HG03565 (cell line): Measurements from ENCODE around the gene MOGAT2.
"Not testable (repeated sequence)": the region's sequence is repeated elsewhere in the genome, so short reads cannot be mapped to it uniquely, and the experiment has no call there.

Experiments
- ATAC-seq: cut with Tn5 transposase; IDR thresholded peaks from one replicate; pipeline ENCODE4 v1.9.1; 2021; ENCODE audit warnings: mild to moderate bottlenecking, moderate library complexity; ENCODE audit not compliant: unreplicated experiment

Gene MOGAT2

GRCh38 chr11:75717608-75718418 is at the start of gene MOGAT2:
TSS of gene MOGAT2 (plus strand) at chr11:75717838. CDS start at chr11:75717889, 51 bp downstream.
- no peak for ATAC-seq

GRCh38 chr11:75668451-75669297 is 49.0 kb upstream of the MOGAT2 start, which contains the start of gene MAP6:
TSS of gene MAP6 (minus strand) at chr11:75669038. CDS start at chr11:75668369, 669 bp downstream.
- no peak for ATAC-seq

GRCh38 chr11:75673977-75674582 is 43.6 kb upstream of the MOGAT2 start:
- no peak for ATAC-seq

- no peak for ATAC-seq
Measured at GRCh38 chr11:75677275-75677674, 40.4 kb upstream of the MOGAT2 start.

GRCh38 chr11:75677909-75678308 is 39.7 kb upstream of the MOGAT2 start:
- ATAC-seq = no peak

GRCh38 chr11:75678620-75679259 is 38.9 kb upstream of the MOGAT2 start:
- no peak for ATAC-seq

- ATAC-seq = no peak
Measured at GRCh38 chr11:75679566-75679965, 38.1 kb upstream of the MOGAT2 start.

- ATAC-seq = not testable (repeated sequence)
Measured at GRCh38 chr11:75683856-75684255, 33.8 kb upstream of the MOGAT2 start.

- no peak for ATAC-seq
Measured at GRCh38 chr11:75689863-75690609, 27.6 kb upstream of the MOGAT2 start.

GRCh38 chr11:75691804-75692203 is 25.8 kb upstream of the MOGAT2 start:
- ATAC-seq = no peak

GRCh38 chr11:75697906-75698581 is 19.6 kb upstream of the MOGAT2 start:
- no peak for ATAC-seq

GRCh38 chr11:75700940-75701339 is 16.7 kb upstream of the MOGAT2 start:
- ATAC-seq = no peak

GRCh38 chr11:75703695-75704237 is 13.9 kb upstream of the MOGAT2 start:
- ATAC-seq = no peak

GRCh38 chr11:75705541-75705940 is 12.1 kb upstream of the MOGAT2 start:
- ATAC-seq = no peak

- no peak for ATAC-seq
Measured at GRCh38 chr11:75706260-75706729, 11.3 kb upstream of the MOGAT2 start.

- no peak for ATAC-seq
Measured at GRCh38 chr11:75714211-75714610, 3.4 kb upstream of the MOGAT2 start.

GRCh38 chr11:75715688-75716087 is 1.9 kb upstream of the MOGAT2 start:
- ATAC-seq = no peak

- ATAC-seq = no peak
Measured at GRCh38 chr11:75716659-75717058, 979 bp upstream of the MOGAT2 start.
